Measurements from ENCODE around the gene TPPP2. TPM values are rescaled to one million over a fixed set of nuclear protein-coding genes. Genes with fewer than 3 reads are reported as not detected.

The TPPP2 gene
- polyA plus RNA-seq, 1 of the 3 experiments (the other 2 are of a cell fraction) = not detected

DNA sequence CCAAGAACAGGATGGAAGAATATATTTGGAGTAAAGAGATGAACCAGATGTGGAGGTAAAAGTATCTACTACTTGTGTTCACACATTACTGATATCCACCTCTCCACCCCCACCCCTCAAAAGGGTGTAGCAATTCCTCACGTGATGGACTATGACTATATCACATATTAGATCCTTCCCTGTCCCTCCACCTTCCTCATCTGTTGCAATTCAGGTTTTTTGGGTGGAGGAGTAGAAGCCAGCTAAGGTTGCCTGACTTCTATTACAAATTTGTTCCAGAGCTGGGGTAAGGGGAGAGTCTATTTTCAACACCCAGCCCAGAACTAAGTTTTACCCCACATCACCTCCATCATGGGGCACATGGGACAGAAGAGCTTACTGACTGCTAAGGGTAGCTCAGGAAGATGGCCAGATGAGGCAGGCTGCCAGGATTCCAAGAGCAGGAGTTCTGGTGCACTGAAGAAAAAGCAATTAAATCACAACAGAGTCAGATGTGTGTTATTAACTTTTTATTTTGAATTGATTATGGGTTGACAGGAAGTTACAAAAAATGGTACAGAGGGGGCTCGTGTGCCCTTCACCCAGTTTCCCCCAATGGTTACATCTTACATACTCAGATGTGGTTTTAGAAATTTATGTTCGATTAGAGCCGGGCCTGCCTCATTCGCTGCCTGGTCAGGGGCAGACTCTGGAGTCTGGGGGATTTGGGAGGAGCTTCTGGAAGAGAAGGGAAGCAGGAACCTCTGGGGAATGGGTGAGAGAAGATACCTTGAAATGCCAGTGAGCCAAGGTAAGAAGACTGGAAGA, 2.5 kb downstream of the TPPP2 start:
- Histone ChIP-seq H3K27ac (ENCODE audit: low read depth in 2 of 2, low read length in 1 of 2) (no peak overlapping the region), H3K79me2 (ENCODE audit: insufficient read depth) (no peaks in the 10 kb centered on the region), H3K9me3 (no peaks in the 10 kb centered on the region), H2AFZ (ENCODE audit: low read depth) (no peak overlapping the region), H3K27me3 (ENCODE audit: insufficient read depth) (peaks cover 42% of the 10 kb centered on the region; the same call in 1 of the 2 replicates), H3K9me2 (no peaks in the 10 kb centered on the region), H3K4me2 (no peak overlapping the region), H4K20me1 (ENCODE audit: insufficient read depth) (no peaks in the 10 kb centered on the region), H3K9ac (no peak overlapping the region), H3K4me3 (ENCODE audit: low read depth in 2 of 2, low read length in 1 of 2) (no peak overlapping the region), H3F3A (replicated peaks; ENCODE audit: insufficient read depth) (no peaks in the 10 kb centered on the region), H3K36me3 (replicated peaks in 1 of 2; ENCODE audit: control insufficient read depth in 1 of 2, insufficient read depth in 2 of 2, low read length in 1 of 2) (no peaks in the 10 kb centered on the region), H3K4me1 (ENCODE audit: control insufficient read depth in 1 of 2, insufficient read depth in 2 of 2, low read depth in 1 of 2, low read length in 1 of 2) (no peaks in the 10 kb centered on the region)
- CTCF ChIA-PET = interaction anchor here (0.9 to 7.5 kb wide), 6 partner anchors 7 to 71 kb away, joined by 4 to 73 read pairs (median 10); partner anchors contain the start of gene ZNF219
- WGBS (ENCODE audit: low lambda C conversion rate) = 38% methylated on average over 5 of the region's 5 CpGs
- no peak for TF ChIP-seq TEAD4 (IDR thresholded peaks at IDR 0.05; ENCODE audit: borderline replicate concordance, insufficient read depth)
- no peak for TF ChIP-seq GABPA (IDR thresholded peaks at IDR 0.05; ENCODE audit: low read depth)
- TF ChIP-seq, protein P1, sequence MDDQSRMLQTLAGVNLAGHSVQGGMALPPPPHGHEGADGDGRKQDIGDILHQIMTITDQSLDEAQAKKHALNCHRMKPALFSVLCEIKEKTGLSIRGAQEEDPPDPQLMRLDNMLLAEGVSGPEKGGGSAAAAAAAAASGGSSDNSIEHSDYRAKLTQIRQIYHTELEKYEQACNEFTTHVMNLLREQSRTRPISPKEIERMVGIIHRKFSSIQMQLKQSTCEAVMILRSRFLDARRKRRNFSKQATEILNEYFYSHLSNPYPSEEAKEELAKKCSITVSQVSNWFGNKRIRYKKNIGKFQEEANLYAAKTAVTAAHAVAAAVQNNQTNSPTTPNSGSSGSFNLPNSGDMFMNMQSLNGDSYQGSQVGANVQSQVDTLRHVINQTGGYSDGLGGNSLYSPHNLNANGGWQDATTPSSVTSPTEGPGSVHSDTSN (IDR thresholded peaks at IDR 0.05) = no peak
- POLR2A ChIA-PET = no interaction called here
- DNase-seq = no peak

- no peaks in the 10 kb centered on the region for H3K4me1 ChIP-seq (ENCODE audit: control insufficient read depth in 1 of 2, insufficient read depth in 2 of 2, low read depth in 1 of 2, low read length in 1 of 2)
- POLR2A ChIA-PET = no interaction called here
- no peak for DNase-seq
- no peaks in the 10 kb centered on the region for H3F3A ChIP-seq (replicated peaks; ENCODE audit: insufficient read depth)
- peaks cover 42% of the 10 kb centered on the region; the same call in 1 of the 2 replicates for H3K27me3 ChIP-seq (ENCODE audit: insufficient read depth)
- 56% methylated on average over 4 of the region's 4 CpGs for WGBS (ENCODE audit: low lambda C conversion rate)
- H2AFZ ChIP-seq (ENCODE audit: low read depth) = no peak overlapping the region
- H3K9me2 ChIP-seq = no peaks in the 10 kb centered on the region
- H3K4me2 ChIP-seq = no peak overlapping the region
- no peaks in the 10 kb centered on the region for H3K79me2 ChIP-seq (ENCODE audit: insufficient read depth)
- H3K9ac ChIP-seq = no peak overlapping the region
- no peak overlapping the region for H3K27ac ChIP-seq (ENCODE audit: low read depth in 2 of 2, low read length in 1 of 2)
- no peaks in the 10 kb centered on the region for H4K20me1 ChIP-seq (ENCODE audit: insufficient read depth)
- no peaks in the 10 kb centered on the region for H3K36me3 ChIP-seq (replicated peaks in 1 of 2; ENCODE audit: control insufficient read depth in 1 of 2, insufficient read depth in 2 of 2, low read length in 1 of 2)
- CTCF ChIA-PET = interaction anchor here (1.0 to 7.5 kb wide), 5 partner anchors 19 to 71 kb away, joined by 3 to 73 read pairs (median 5); no protein-coding TSS in a partner anchor
- H3K9me3 ChIP-seq = no peaks in the 10 kb centered on the region
- no peak overlapping the region for H3K4me3 ChIP-seq (ENCODE audit: low read depth in 2 of 2, low read length in 1 of 2)
- TF ChIP-seq, protein P2, sequence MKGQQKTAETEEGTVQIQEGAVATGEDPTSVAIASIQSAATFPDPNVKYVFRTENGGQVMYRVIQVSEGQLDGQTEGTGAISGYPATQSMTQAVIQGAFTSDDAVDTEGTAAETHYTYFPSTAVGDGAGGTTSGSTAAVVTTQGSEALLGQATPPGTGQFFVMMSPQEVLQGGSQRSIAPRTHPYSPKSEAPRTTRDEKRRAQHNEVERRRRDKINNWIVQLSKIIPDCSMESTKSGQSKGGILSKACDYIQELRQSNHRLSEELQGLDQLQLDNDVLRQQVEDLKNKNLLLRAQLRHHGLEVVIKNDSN (IDR thresholded peaks at IDR 0.05; ENCODE audit: borderline replicate concordance, low read depth) = no peak
- TF ChIP-seq CTCF (IDR thresholded peaks at IDR 0.05) (no peak), REST (IDR thresholded peaks at IDR 0.05; ENCODE audit: low read depth, low read length) (no peak), GATA2 (CRISPR knock-in tag; IDR thresholded peaks at IDR 0.05) (no peak), RXRA (IDR thresholded peaks at IDR 0.05; ENCODE audit: borderline replicate concordance, low read depth) (no peak), MXI1 (IDR thresholded peaks at IDR 0.05; ENCODE audit: low read depth, low read length) (no peak), USF2 (IDR thresholded peaks at IDR 0.05; ENCODE audit: borderline replicate concordance, low read depth, low read length) (no peak), POLR2AphosphoS5 (IDR thresholded peaks at IDR 0.05; ENCODE audit: low read depth, low read length) (no peak), SIN3A (IDR thresholded peaks at IDR 0.05; ENCODE audit: borderline replicate concordance, low read depth, low read length) (no peak), RAD21 (IDR thresholded peaks at IDR 0.05; ENCODE audit: low read length) (no peak), FOXM1 (IDR thresholded peaks at IDR 0.05; ENCODE audit: low read depth) (no peak)
- TF ChIP-seq, protein P1 (IDR thresholded peaks at IDR 0.05) = no peak
Measured at GRCh38 chr14:21033133-21033698, 3.2 kb downstream of the TPPP2 start.
